Activated CD8-positive, alpha-beta memory T cell treated with anti-CD3 and anti-CD28 coated beads, Interleukin-2, amount 50 U/mL, for 1 hour (primary cell): ENCODE measurements around the gene SPR.

Experiments
- DNase-seq: peaks from one replicate; pipeline ENCODE4 v3.0.0-alpha.2; 2020; ENCODE audit errors: extremely low read depth

SPR gene

DNA sequence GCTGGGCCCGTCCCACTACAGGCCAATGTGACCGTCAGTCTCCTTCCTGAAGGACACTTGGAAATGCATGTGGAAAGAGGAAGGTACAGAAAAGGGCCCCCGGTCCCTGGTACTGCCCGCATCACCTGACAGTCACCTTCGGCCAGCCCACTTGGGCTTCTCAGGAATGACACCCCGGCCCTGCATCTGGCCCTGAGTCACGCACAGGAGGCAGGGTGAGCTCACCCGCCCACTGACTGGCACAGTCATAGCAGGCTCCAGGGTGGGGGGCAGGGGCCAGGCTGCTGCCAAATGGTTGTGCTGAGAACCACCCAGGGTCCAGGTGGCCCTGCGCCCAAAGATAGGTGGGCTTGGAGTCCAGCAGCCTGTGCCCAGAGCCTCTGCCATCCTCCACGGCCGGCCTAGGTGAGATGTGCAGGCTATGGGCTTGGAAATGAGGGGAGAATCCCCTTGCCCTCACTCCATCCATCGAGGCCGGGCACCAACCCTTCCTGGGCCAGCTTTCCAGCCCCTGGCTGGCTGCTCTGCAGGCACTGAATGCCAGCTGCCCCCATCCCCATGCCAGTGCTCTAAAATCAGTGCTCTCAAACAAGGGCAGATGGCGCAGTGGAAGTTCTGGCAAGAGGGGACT lies 44.2 kb downstream of the SPR start:
- no peak for DNase-seq

GRCh38 chr2:72932045-72932740 lies 45.0 kb downstream of the SPR start:
- DNase-seq: no peak

DNA sequence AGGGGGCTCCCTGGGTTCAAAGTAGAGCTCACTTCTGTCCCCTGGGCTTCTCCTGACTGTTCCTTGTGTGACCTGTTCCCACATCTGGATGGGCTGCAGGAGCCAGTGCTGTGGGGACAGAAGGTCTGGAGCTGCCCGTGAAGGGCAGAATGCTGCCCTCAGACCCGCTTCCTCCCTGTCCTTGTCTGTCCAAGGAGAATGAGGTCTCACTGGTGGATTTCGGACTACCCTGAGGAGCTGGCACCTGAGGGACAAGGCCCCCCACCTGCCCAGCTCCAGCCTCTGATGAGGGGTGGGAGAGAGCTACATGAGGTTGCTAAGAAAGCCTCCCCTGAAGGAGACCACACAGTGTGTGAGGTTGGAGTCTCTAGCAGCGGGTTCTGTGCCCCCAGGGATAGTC lies 45.6 kb downstream of the SPR start:
- no peak for DNase-seq

GRCh38 chr2:72933207-72933606 lies 46.0 kb downstream of the SPR start:
- DNase-seq: no peak

DNA sequence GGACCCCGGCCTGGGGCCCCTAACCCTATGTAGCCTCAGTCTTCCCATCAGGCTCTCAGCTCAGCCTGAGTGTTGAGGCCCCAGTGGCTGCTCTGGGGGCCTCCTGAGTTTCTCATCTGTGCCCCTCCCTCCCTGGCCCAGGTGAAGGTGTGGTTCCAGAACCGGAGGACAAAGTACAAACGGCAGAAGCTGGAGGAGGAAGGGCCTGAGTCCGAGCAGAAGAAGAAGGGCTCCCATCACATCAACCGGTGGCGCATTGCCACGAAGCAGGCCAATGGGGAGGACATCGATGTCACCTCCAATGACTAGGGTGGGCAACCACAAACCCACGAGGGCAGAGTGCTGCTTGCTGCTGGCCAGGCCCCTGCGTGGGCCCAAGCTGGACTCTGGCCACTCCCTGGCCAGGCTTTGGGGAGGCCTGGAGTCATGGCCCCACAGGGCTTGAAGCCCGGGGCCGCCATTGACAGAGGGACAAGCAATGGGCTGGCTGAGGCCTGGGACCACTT lies 46.5 kb downstream of the SPR start:
- no peak for DNase-seq

DNA sequence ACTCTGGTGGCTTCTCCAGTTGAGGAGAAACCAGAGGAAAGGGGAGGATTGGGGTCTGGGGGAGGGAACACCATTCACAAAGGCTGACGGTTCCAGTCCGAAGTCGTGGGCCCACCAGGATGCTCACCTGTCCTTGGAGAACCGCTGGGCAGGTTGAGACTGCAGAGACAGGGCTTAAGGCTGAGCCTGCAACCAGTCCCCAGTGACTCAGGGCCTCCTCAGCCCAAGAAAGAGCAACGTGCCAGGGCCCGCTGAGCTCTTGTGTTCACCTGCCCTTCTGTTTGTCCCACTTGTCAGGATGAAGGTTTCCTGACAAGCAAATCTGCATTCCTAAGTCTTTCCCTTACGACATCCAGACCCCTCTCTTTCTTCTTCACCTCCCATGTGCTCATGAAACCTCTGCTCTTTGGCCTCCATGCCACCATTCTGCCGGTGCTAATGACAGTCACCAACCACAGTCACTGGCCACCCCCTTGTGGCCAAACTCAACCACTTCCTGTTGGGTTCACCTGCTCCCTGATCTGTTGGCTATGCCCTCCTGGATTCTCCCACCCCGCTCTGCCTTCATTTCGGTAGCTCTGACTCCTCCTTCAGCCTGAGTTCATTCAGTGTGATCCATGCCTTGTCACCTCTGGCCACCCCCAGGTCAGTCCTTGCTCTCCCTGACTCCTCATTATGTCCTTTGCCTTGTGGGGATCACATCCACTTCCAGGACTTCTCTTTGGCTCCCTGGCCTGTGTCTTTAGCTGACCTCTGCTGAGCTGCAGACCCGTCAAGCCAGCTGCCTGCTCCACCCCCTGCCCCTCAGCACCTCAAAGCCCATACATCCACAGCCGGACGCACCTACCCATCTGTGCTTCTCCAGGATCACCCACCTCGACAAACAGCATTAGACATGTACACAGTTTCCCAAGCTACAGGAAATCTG lies 47.7 kb downstream of the SPR start:
- DNase-seq: no peak

DNA sequence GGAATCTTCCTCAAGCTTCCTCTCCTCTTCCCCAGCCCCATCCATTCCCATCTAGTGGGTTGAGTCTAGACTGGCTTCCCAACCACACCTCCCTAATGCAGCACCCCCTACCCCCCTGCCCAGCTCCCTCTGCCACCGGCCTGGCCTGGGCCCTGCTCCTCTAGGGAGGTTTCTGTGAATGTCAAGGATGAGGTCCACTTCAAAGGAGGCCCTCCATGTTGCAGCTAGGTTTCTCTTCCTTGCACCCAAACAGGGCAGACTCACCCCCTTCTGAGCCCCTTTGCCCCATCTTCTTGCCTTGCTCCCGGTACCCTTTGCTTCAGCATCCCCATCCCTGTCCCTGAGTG lies 48.4 kb downstream of the SPR start:
- no peak for DNase-seq

GRCh38 chr2:72936660-72937355 lies 49.6 kb downstream of the SPR start:
- no peak for DNase-seq

DNA sequence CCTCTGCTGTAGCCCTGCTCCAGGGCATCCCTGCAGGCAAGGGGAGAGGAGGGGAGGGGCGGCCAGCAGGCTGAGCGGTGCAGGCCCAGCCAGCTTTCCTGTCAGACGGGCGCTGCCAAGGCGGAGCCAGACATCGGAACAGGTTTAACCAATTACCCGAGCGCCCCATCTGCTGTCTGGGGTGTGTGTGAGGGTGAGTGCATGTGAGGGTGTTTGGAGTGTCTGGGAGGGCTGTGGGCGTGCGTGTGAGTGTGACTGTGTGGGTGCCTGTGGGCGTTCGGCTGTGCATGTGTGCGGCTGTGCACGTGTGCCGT lies 50.1 kb downstream of the SPR start:
- DNase-seq: no peak

- no peak for DNase-seq
Observed at GRCh38 chr2:72938455-72938854, 51.2 kb downstream of the SPR start.

- DNase-seq: no peak
Observed at GRCh38 chr2:72940361-72940760, 53.2 kb downstream of the SPR start.

DNA sequence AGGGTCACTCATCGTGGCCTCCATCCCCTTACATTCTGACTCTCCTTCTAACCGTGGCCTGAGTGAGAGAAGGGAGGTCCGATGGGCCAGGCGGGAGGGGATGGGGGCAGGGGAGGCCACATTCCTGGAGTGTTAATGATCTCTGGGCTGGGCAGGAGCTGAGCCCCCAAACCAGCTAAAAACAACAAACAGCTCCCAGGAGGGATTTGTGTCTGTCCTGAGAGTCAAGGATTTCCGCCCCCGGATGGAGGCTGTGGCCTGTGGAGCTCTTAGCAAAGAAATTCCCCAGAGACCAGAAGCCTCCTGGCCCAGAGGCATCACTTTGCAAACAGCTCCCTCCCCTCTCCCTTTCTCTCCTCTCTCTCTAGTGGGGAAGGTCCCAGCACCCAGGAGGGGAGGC lies 53.6 kb downstream of the SPR start:
- DNase-seq: no peak
